Fibroblast of pulmonary artery (primary cell): ENCODE data around the gene SETD7.

Source experiments
- DNase-seq: peaks from one replicate; pipeline ENCODE4 v3.0.0-alpha.2; 2010; ENCODE audit warnings: low read depth
- H3K4me3 ChIP-seq: replicated peaks from 2 replicates; pipeline ENCODE4 v1.5.1; 2011; ENCODE audit warnings: low read depth, mild to moderate bottlenecking, control low read depth, low read length, moderate library complexity
- CTCF ChIP-seq: IDR thresholded peaks from 2 replicates; pipeline ENCODE4 v1.5.1; 2011; ENCODE audit warnings: mild to moderate bottlenecking, control low read depth, low read length, inconsistent platforms; ENCODE audit errors: missing control alignments

Gene SETD7

DNA sequence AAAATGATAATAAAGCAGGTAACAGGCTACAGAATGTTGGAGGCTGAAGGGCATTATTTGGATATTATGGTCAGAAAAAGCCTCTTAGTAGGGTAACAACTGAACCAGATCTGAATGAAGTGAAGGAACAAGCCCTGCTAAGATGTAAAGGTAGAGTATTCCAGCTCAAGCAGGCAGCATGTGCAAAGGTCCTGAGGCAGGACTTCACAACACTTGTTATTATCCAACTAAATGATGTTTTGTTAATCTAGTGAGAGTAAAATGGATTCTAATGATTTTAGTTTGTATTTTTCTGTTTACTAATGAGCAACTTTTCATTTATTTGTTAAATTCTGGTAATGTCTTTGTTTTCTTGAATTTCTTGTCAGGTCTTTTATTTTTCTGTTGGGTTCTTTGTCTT, 66.4 kb downstream of the SETD7 start:
- TF ChIP-seq CTCF, result no peak
- no peak overlapping the region for H3K4me3 ChIP-seq
- DNase-seq, result no peak

DNA sequence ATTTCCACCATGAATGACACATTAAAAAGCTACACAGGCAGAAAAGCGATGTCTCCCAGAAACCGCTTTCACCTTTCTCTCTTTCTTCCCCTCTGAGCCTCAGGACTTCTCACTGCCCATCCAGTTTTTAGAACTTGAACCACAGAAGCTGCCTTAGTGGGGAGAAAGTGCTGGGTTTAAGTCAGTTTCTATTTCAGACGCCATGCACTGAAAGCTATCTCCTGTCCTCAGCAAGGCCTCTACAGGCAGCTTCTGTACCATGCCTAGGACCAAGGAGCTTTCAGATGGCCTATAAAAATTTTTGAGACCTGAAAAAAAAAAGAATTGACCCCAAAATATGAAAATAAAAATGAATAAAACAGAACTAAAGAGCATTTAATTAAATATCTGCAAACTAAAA, 67.6 kb downstream of the SETD7 start:
- no peak for DNase-seq
- no peak for TF ChIP-seq CTCF
- no peak overlapping the region for H3K4me3 ChIP-seq

DNA sequence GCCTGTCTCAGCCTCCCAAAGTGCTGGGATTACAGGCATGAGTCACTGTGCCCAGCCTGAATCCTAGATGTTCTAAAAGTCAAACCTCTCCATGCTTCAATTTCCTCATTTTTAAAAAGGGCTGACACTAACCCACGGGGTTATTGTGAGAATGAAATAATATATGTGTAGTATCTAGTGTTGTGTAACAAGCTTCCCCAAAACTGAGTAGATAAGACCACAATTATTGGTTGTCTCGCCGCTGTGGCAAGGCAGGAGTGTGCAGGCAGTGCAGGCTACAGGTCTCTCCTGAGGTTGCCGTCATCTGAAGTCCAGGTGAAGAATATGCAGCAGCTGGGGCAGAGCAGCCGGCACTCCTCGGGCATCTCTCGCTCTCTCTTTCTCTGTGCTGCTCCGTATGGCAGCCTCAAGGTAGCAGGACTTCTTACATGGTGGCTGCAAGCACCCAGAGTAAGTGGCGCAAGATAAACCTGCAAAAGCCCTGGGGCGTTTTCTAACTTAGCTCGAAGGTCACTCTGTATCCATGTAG, 71.2 kb downstream of the SETD7 start:
- no peak for DNase-seq
- TF ChIP-seq CTCF, result no peak
- no peak overlapping the region for H3K4me3 ChIP-seq

GRCh38 chr4:139483000-139483399, 73.0 kb downstream of the SETD7 start:
- TF ChIP-seq CTCF, result no peak
- DNase-seq, result no peak

DNA sequence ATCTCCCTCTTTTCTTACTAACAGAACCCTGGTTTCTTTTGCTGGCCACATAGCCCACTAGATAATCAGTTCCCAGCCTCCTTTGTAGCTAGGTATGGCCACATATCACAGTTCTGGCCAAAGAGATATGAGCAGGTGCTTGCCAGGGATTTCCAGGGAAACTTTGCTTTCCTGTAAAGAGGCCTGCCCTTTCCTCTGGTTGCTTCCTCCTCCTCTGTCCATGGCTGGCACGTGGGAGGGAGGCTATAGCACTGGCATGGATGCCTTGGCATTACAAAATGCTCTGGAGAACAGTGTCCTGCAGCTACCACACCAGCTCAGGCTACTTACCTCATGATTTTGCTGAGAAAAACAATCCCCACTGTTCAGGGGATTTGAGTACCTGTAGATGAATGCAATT, 74.6 kb downstream of the SETD7 start:
- no peak for DNase-seq
- TF ChIP-seq CTCF, result no peak
- no peak overlapping the region for H3K4me3 ChIP-seq

More at GRCh38 chr4:139483000-139483399, 73.0 kb downstream of the SETD7 start:
- no peak overlapping the region for H3K4me3 ChIP-seq

DNA sequence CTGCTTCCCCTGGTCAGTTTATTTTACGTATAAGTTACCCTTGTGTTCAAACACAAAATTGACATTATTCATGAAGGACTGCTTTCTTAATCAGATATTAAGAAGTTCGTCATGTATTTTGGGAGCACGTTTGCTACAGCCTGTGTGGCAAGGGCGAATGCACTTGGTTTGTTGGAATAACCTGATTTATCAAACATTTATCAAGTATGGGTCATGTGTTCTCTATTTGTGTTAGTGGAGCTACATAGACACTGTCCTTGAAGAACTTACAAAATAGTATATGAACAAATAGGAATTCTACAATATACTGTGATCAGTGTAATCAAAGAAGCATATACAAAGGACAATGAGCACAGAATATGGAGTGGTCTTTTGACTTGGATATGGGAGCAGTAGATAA, 79.7 kb downstream of the SETD7 start:
- no peak for DNase-seq
- TF ChIP-seq CTCF, result no peak

GRCh38 chr4:139472852-139473251, 83.2 kb downstream of the SETD7 start:
- no peak for DNase-seq
- no peak overlapping the region for H3K4me3 ChIP-seq
- TF ChIP-seq CTCF, result no peak

More for the DNA sequence above, 79.7 kb downstream of the SETD7 start:
- H3K4me3 ChIP-seq, result no peak overlapping the region
